Activated naive CD8-positive, alpha-beta T cell (primary cell): Measurements from ENCODE around the gene PANK3.
"Not testable (repeated sequence)": the region's sequence is repeated elsewhere in the genome, so short reads cannot be mapped to it uniquely, and the experiment has no call there.

Experiments
- H3K27ac Mint-ChIP-seq: one replicate; pipeline ENCODE4 v1.8.0; 2021; ENCODE audit warnings: mixed read lengths
- H3K27me3 Mint-ChIP-seq: one replicate; pipeline ENCODE4 v1.8.0; 2021; ENCODE audit warnings: mixed read lengths
- H3K36me3 Mint-ChIP-seq: one replicate; pipeline ENCODE4 v1.8.0; 2021; ENCODE audit warnings: mixed read lengths
- H3K4me1 Mint-ChIP-seq: one replicate; pipeline ENCODE4 v1.8.0; 2021; ENCODE audit warnings: low read depth, mixed read lengths
- H3K4me3 Mint-ChIP-seq: one replicate; pipeline ENCODE4 v1.8.0; 2021; ENCODE audit warnings: mild to moderate bottlenecking, mixed read lengths
- H3K9me3 Mint-ChIP-seq: one replicate; pipeline ENCODE4 v1.8.0; 2021; ENCODE audit warnings: low read depth, mixed read lengths

The PANK3 gene

DNA sequence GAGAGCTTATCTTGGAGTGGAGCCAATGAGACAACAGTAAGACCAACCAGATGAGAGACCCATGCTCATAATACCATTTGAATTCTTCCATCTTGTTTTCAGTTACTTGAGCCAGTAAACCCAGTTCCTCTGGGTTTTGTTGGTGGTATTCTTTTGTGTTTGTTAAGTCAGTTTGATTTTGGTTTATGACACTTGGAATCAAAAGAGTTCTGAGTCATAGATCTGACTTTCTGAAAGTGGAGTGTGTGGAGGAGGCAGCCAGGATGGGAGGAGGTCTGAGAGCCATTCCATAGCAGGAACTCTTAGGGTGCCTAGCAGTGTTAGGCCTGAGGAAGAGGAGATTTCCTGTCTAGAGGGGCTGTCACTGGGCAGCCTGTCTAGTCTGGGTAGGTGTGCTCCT lies 24.6 kb upstream of the PANK3 start:
- Mint-ChIP-seq H3K4me1 (peaks cover 2% of the 10 kb centered on the region), H3K27me3 (no peaks in the 10 kb centered on the region), H3K4me3 (no peak overlapping the region), H3K36me3 (peaks cover 1% of the 10 kb centered on the region), H3K9me3 (no peaks in the 10 kb centered on the region), H3K27ac (no peak overlapping the region)

DNA sequence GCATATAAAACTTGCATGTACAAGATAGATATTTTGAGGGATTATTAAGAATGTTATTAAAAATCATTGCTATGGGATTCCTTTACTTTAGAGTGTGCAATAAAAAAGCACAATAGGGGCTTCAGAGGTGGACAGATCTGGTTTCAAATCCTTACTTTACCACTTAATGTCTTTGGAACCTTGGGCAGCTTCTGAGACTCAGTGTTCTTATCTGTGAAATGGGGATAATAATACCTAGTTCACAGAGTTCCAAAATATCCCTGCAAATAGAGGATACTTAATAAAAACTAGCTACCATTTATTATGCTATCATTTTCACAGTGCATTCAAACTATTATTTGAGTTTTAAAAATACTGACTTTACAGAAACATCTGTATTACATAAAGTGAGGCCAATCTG lies 23.3 kb upstream of the PANK3 start:
- H3K36me3 Mint-ChIP-seq: peaks cover 2% of the 10 kb centered on the region
- peaks cover 5% of the 10 kb centered on the region for H3K27me3 Mint-ChIP-seq
- no peak overlapping the region for H3K4me3 Mint-ChIP-seq
- H3K9me3 Mint-ChIP-seq: peaks cover 4% of the 10 kb centered on the region
- no peak overlapping the region for H3K27ac Mint-ChIP-seq
- H3K4me1 Mint-ChIP-seq: no peaks in the 10 kb centered on the region

DNA sequence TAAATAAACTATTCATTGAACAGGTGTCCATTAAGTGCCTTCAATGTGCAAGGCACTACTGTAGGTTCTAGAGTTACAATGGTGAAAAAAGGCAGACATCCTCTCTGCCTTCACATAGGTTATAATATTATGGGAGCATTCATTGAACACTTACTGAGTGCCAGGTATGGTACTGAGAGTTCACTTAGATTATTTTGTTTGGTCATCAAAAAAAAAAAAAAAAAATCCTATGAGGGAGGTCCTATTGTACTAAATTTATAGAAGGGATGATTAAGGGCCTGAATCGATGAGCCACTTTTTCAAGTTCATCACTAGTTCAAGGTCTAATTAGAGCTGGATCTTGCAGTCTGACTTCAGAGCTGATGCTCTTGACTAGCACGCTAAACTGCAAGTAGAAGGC lies 22.8 kb upstream of the PANK3 start:
- H3K4me1 Mint-ChIP-seq: no peaks in the 10 kb centered on the region
- no peak overlapping the region for H3K27ac Mint-ChIP-seq
- H3K9me3 Mint-ChIP-seq: peaks cover 4% of the 10 kb centered on the region
- H3K36me3 Mint-ChIP-seq: peaks cover 2% of the 10 kb centered on the region
- H3K27me3 Mint-ChIP-seq: peaks cover 5% of the 10 kb centered on the region
- no peak overlapping the region for H3K4me3 Mint-ChIP-seq

DNA sequence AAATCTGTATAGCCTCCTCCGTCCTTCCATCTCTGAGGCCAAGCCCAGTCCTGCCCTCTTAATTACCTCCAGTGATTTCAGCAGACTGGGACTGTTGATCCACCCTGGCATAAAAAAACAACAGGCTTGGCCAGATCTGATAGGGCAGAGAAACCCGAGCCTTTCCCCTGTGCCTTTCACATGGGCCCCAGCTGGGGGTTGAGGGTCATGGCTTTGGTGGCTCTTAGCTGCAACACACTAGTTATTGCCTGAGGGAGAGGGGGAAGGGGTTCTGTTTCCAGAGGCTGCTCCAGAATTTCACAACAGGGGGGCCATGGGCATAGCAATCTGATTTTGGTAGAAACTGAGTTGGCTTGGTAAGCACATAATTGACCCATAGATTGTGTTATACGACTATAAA lies 21.2 kb upstream of the PANK3 start:
- H3K36me3 Mint-ChIP-seq: peaks cover 2% of the 10 kb centered on the region
- peaks cover 4% of the 10 kb centered on the region for H3K9me3 Mint-ChIP-seq
- peaks cover 7% of the 10 kb centered on the region for H3K27me3 Mint-ChIP-seq
- H3K4me3 Mint-ChIP-seq: no peak overlapping the region
- H3K4me1 Mint-ChIP-seq: no peaks in the 10 kb centered on the region
- no peak overlapping the region for H3K27ac Mint-ChIP-seq

DNA sequence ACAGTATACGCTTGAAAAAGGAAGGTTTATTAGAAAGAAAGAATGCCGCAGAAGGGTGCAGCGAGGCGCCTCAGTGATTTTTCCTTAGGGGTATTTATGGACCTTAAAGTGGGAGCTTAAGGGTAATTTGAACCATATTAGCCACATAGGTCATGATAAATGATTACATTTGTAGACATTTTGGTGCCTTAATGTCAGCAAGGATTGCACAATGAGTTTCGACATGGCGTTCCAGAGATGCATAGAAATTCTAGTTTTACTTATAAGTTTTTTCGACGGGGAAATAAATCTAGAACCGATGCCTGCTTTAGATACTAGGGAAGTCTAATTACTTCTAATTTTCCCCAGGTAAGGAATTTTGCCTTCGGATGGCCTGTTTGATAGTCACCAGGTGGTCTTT lies 20.7 kb upstream of the PANK3 start:
- Mint-ChIP-seq H3K36me3 (peaks cover 2% of the 10 kb centered on the region), H3K27ac (no peak overlapping the region), H3K4me3 (no peak overlapping the region), H3K4me1 (no peaks in the 10 kb centered on the region), H3K9me3 (peaks cover 4% of the 10 kb centered on the region), H3K27me3 (peaks cover 7% of the 10 kb centered on the region)

DNA sequence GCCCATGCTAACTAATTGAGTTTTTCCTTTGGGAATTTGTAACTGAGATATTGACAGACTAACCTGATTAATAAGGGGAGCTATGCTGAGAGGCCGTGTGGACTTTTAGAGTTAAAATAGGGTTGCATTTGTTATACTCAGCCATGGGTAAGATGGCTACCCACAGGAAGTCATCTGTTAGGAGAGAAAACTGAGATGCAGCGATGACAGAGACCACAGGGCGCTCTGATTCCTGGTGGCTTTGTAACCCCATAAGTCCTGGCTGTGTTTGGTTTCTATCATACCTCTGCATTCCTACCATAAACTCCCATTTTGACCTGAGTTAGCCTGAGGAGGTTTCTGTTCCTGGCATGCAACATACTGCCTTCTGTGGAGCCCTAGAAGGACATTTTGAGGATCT lies 19.5 kb upstream of the PANK3 start:
- H3K9me3 Mint-ChIP-seq: peaks cover 4% of the 10 kb centered on the region
- H3K27ac Mint-ChIP-seq: no peak overlapping the region
- peaks cover 7% of the 10 kb centered on the region for H3K27me3 Mint-ChIP-seq
- H3K4me1 Mint-ChIP-seq: no peaks in the 10 kb centered on the region
- peaks cover 2% of the 10 kb centered on the region for H3K36me3 Mint-ChIP-seq
- no peak overlapping the region for H3K4me3 Mint-ChIP-seq

DNA sequence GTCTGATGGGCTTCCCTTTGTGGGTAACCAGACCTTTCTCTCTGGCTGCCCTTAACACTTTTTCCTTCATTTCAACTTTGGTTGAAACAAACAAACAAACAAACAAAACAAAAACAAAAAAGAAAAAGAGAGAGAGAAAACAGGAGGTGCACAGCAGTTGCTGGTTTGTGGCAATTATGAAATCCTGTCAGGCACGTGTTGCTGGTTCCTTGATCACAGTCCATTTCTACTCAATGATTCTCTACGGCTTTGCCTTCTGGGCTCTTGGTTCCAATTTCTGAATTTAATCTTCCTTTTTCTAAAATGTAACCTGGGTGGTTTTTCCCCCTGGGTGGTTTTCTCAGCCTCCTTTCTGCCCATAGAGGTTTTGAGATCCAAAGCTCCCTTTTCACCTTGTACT lies 17.8 kb upstream of the PANK3 start:
- H3K4me1 Mint-ChIP-seq: no peaks in the 10 kb centered on the region
- peaks cover 7% of the 10 kb centered on the region for H3K27me3 Mint-ChIP-seq
- peaks cover 4% of the 10 kb centered on the region for H3K9me3 Mint-ChIP-seq
- no peak overlapping the region for H3K27ac Mint-ChIP-seq
- H3K36me3 Mint-ChIP-seq: peaks cover 2% of the 10 kb centered on the region
- no peak overlapping the region for H3K4me3 Mint-ChIP-seq

DNA sequence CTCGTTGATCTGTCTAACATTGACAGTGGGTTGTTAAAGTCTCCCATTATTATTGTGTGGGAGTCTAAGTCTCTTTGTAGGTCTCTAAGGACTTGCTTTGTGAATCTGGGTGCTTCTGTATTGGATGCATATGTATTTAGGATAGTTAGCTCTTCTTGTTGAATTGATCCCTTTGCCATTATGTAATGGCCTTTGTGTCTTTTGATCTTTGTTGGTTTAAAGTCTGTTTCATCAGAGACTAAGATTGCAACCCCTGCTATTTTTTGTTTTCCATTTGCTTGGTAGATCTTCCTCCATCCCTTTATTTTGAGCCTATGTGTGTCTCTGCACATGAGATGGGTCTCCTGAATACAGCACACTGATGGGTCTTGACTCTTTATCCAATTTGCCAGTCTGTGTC lies 17.0 kb upstream of the PANK3 start:
- H3K27me3 Mint-ChIP-seq, H3K4me3 Mint-ChIP-seq: not testable (repeated sequence)

DNA sequence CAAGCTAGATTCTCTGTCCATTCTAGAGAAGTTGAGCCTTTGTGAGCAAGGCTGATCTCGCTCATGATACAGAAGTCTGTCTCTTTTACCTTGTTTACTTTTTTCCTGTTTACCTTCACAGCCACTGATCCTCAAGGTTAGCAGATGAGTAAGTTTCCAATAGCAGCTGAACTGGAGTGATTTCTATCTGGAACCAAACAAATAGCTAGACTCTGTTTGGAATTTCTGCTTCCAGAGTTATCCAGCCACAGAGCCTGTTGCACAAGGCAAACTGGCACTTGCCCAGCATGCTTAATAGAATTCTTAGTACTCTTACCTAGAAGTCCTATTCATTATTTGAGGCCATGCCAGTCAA lies 12.8 kb upstream of the PANK3 start:
- H3K4me3 Mint-ChIP-seq: no peak overlapping the region
- no peak overlapping the region for H3K27ac Mint-ChIP-seq
- H3K9me3 Mint-ChIP-seq: no peaks in the 10 kb centered on the region
- H3K27me3 Mint-ChIP-seq: peaks cover 10% of the 10 kb centered on the region
- H3K36me3 Mint-ChIP-seq: peaks cover 3% of the 10 kb centered on the region
- no peaks in the 10 kb centered on the region for H3K4me1 Mint-ChIP-seq

More for the DNA sequence above, 17.0 kb upstream of the PANK3 start:
- not testable (repeated sequence) for H3K36me3 Mint-ChIP-seq, H3K27ac Mint-ChIP-seq, H3K4me1 Mint-ChIP-seq, H3K9me3 Mint-ChIP-seq

DNA sequence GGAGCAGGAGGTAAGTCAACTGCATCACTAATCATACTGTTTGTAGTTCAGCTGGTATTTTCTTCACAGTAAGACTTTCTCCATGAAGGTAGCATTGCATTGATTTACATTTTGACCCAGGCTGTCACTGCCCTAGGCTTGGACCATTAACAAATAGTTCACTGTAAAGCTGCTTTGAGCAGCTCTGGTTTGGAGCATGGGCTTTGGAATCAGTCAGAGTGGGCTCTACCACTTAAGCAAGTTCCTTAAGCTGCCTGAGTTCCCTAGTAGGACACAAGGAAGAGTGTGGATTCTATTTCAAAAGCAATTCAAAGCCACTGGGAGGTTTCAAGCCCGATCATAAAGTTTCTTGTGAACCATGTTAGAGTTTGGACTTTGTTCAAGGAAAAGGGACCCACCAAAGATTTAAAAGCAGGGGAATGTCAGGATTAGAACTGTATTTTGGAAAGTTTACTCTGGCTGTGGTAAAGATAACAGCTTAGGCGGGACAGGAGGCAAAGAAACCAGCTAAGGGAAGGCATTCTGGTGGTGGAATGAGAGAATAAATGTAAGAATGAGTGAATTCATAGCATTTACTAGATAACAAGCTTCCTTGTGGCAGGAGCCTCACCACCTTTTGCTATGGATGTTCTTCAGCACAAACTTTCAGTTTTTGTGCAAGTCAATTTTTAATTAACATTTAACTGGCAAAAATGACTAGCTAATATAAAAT lies 12.3 kb upstream of the PANK3 start:
- Mint-ChIP-seq H3K27me3 (peaks cover 10% of the 10 kb centered on the region), H3K4me1 (no peaks in the 10 kb centered on the region), H3K36me3 (peaks cover 3% of the 10 kb centered on the region), H3K27ac (no peak overlapping the region), H3K4me3 (no peak overlapping the region), H3K9me3 (no peaks in the 10 kb centered on the region)

DNA sequence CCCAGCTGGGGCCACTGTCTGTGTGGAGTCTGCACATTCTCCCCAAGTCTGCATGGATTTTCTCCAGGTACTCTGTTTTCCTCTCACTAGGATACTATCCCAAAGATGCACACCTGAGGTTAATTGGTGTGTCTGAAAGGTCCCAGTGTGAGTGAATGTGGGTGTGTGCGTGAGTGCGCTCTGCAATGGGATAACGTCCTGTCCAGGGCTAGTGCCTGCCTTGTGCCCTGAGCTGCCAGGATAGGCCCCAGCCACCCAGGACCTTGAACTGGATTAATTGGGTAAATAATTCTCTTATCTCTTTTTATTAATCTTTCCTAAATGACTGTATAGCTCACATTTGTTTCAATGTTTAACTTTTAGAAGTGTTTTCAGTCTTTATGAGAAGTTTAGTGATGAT lies 11.5 kb upstream of the PANK3 start:
- no peak overlapping the region for H3K4me3 Mint-ChIP-seq
- no peak overlapping the region for H3K27ac Mint-ChIP-seq

DNA sequence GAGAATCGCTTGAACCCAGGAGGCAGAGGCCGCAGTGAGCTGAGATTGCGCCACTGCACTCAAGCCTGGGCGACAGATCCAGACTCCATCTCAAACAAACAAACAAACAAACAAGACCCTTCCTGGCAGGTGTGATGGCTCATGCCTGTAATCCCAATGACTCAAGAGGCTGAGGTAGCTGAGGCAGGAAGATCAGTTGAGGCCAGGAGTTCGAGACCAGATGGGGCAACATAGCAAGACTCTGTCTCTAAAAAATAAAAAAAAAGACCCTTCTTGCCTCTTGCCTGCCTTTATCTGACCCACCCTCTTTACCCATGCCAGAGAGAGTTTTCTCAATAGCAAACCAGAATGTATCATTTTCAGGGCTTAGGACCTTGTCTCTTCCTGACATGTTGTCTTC lies 8.8 kb upstream of the PANK3 start:
- no peak overlapping the region for H3K4me3 Mint-ChIP-seq
- H3K27ac Mint-ChIP-seq: no peak overlapping the region
- H3K27me3 Mint-ChIP-seq: peaks cover 11% of the 10 kb centered on the region
- no peaks in the 10 kb centered on the region for H3K4me1 Mint-ChIP-seq
- H3K9me3 Mint-ChIP-seq: no peaks in the 10 kb centered on the region
- peaks cover 6% of the 10 kb centered on the region for H3K36me3 Mint-ChIP-seq

More for the DNA sequence above, 11.5 kb upstream of the PANK3 start:
- H3K36me3 Mint-ChIP-seq: peaks cover 3% of the 10 kb centered on the region
- no peaks in the 10 kb centered on the region for H3K4me1 Mint-ChIP-seq
- no peaks in the 10 kb centered on the region for H3K9me3 Mint-ChIP-seq
- H3K27me3 Mint-ChIP-seq: peaks cover 9% of the 10 kb centered on the region

DNA sequence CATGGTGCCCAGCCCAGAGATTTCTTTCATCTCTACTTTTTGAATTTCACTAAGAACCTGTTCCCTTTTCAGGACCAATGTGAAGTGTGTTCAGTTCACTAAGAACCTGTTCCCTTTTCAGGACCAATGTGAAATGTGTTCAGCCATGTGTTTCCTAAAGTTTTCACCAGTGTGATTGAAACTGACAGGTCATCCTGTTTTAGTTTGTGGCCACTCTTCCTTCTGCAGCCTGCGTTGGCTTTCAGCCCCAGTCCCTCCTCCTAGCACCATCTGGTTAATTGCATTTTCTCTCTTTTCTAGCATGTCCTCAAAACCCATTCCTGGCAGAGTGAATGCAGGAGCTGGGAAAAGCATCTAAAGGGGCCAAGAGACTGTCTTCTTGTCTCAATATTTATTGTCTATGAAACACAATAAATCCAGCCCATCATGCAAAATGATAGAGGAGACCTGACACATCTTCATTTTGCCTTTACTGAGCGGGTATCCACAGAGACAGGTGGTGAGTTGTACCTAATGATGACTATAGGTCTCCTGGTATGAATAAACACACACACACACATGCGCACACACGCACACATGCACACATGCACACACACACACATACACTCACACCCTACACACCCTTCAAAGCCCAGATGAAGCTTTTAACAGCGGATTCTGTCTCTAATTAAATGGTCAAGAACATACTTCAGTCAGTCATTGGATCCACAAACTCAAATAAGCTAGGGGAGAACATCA lies 6.1 kb upstream of the PANK3 start:
- Mint-ChIP-seq H3K27ac (no peak overlapping the region), H3K4me3 (no peak overlapping the region), H3K27me3 (peaks cover 11% of the 10 kb centered on the region), H3K4me1 (peaks cover under 1% of the 10 kb centered on the region), H3K36me3 (peaks cover 6% of the 10 kb centered on the region), H3K9me3 (no peaks in the 10 kb centered on the region)

DNA sequence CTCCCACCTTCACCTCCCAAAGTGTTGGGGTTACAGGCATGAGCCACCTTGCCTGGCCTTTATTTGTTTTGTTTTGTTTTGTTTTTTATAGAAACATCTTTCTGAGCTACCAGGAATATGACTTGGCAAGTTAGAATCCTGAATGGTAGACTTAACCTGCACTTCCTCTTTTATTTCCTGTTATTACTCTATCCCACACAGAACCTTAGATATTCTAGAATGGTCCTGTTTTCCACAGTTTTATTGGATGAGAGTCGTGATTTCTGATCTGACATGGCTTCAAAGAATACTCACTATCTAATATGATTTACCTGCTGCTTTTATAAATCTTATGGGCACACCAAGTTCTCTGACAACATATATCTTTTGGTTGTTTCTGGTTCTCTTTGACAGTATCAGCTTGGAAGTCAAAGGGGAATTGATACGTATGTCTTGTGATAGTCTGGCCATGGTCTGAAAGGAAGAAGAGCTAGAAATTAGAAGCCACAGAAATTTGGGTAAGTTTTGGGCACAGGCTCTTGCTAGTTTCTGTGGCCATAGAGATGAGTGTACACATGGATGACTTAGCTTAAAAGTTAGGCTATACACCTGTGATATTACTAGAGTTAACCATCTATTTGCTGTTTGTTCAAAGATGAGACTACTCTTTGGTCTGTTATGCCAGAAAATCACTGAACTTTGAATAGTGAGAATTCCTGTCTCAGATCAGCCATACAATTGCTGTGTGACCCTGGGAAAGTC lies 4.7 kb upstream of the PANK3 start:
- H3K4me1 Mint-ChIP-seq: peaks cover 8% of the 10 kb centered on the region
- peaks cover 8% of the 10 kb centered on the region for H3K36me3 Mint-ChIP-seq
- H3K27me3 Mint-ChIP-seq: peaks cover 11% of the 10 kb centered on the region
- no peak overlapping the region for H3K4me3 Mint-ChIP-seq
- no peaks in the 10 kb centered on the region for H3K9me3 Mint-ChIP-seq
- no peak overlapping the region for H3K27ac Mint-ChIP-seq

DNA sequence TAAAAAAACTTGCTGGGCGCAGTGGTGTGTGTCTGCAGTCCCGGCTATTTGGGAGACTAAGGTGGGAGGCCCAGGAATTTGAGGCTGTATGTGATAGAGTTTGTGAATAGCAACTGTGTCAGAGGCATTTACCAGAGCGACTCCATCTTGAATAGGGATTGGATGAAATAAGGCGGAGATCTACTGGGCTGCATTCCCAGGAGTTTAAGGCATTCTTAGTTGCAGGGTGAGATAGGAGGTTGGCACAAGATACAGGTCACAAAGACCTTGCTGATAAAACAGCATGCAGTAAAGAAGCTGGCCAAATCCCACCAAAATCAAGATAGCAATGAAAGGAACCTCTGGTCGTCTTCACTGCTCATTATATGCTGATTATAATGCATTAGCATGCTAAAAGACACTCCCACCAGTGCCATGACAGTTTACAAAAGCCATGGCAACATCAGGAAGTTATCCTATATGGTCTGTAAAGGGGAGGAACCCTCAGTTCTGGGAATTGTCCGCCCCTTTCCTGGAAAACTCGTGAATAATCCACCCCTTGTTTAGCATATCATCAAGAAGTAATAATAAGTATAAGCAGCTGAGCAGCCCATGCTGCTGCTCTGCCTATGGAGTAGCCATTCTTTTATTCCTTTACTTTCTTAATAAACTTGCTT lies 1.8 kb upstream of the PANK3 start:
- peaks cover 25% of the 10 kb centered on the region for H3K4me1 Mint-ChIP-seq
- H3K36me3 Mint-ChIP-seq, H3K9me3 Mint-ChIP-seq: not testable (repeated sequence)

More for the DNA sequence above, 1.8 kb upstream of the PANK3 start:
- not testable (repeated sequence) for H3K27ac Mint-ChIP-seq, H3K4me3 Mint-ChIP-seq, H3K27me3 Mint-ChIP-seq
